Activated B cell treated with CpG ODN at 0.5 μM for 24 hours (primary cell): ENCODE results near the gene SOCS2. TPM values are rescaled to one million over a fixed set of nuclear protein-coding genes. Genes with fewer than 3 reads are reported as not detected.
A peak's percentile ranks its signal among the peaks of the same experiment; 100 is the strongest.

Source experiments
- ATAC-seq: fragments of 200-7000 bp; cut with Tn5 transposase; one replicate; pipeline ENCODE4 v1.10.0; 2021; ENCODE audit warnings: low read depth, mild to moderate bottlenecking, moderate library complexity
- CTCF ChIA-PET: fragments of 350-600 bp; sonication (Branson Sonifier 250); formaldehyde crosslinking; loops from one replicate; lab custom pipeline; 2021; ENCODE audit warnings: antibody characterized with exemption; lab: Charles Lee
- POLR2A ChIA-PET: fragments of 350-600 bp; sonication (Branson Sonifier 250); formaldehyde crosslinking; loops from one replicate; lab custom pipeline; 2021; ENCODE audit warnings: antibody characterized with exemption; lab: Charles Lee
- DNase-seq: peaks from one replicate; pipeline ENCODE4 v3.0.0; 2022
- H3K27ac Mint-ChIP-seq: one replicate; pipeline ENCODE4 v1.8.0; 2020; ENCODE audit warnings: mixed read lengths
- H3K27me3 Mint-ChIP-seq: one replicate; pipeline ENCODE4 v1.8.0; 2021; ENCODE audit warnings: mixed read lengths
- H3K36me3 Mint-ChIP-seq: one replicate; pipeline ENCODE4 v1.8.0; 2021; ENCODE audit warnings: low read depth, mixed read lengths
- H3K4me1 Mint-ChIP-seq: one replicate; pipeline ENCODE4 v1.8.0; 2021; ENCODE audit warnings: mixed read lengths
- H3K4me3 Mint-ChIP-seq: one replicate; pipeline ENCODE4 v1.8.0; 2020; ENCODE audit warnings: mild to moderate bottlenecking, mixed read lengths
- H3K9me3 Mint-ChIP-seq: one replicate; pipeline ENCODE4 v1.8.0; 2020; ENCODE audit warnings: mixed read lengths
- CTCF ChIP-seq: fragments of 200-600 bp; IDR thresholded peaks from one replicate; pipeline ENCODE4 v1.8.0; 2022; ENCODE audit warnings: antibody characterized with exemption, mild to moderate bottlenecking
- intact Hi-C: fragments of 100-400 bp; cut with micrococcal nuclease; formaldehyde crosslinking; loops from one replicate; pipeline ENCODE4 v1.15.1; 2024
- total RNA-seq: library from RNA; stranded (reverse); gene quantifications from 2 replicates; pipeline ENCODE4 v1.2.3, GENCODE V29; 2022

The SOCS2 gene
- total RNA-seq, 1 donor from 2014 or later: 2.8 TPM

DNA sequence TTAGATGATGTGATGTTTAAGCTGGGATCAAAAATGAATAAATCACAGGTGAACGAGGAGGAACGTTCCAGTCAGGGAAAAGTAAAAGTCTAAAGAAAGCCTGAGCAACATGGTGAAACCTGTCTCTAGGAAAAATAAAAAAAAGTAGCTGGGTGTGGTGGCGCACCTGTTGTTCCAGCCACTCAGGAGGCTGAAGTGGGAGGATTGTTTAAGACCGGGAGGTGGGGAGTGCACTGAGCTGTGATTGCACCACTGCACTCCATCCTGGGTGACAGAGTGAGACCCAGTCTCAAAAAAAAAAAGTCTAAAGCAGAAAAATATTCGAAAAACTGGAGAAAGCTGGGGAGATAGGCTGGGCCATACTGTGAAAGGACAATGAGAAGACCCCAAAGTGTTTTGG, 39.2 kb upstream of the SOCS2 start:
- CTCF ChIA-PET: interaction anchor here (1.8 kb wide), 1 partner anchor 569 kb away, joined by 5 read pairs; no protein-coding TSS in a partner anchor
- TF ChIP-seq CTCF: no peak
- Mint-ChIP-seq H3K36me3 (no peaks in the 10 kb centered on the region), H3K4me3 (no peak overlapping the region), H3K27me3 (peaks cover 2% of the 10 kb centered on the region), H3K27ac (no peak overlapping the region), H3K4me1 (peaks cover 21% of the 10 kb centered on the region), H3K9me3 (peaks cover 2% of the 10 kb centered on the region)
- DNase-seq (no peak), ATAC-seq (no peak)
- intact Hi-C loops: no loop called here
- POLR2A ChIA-PET: no interaction called here

- Mint-ChIP-seq H3K27me3 (no peaks in the 10 kb centered on the region), H3K4me3 (no peak overlapping the region), H3K27ac (no peak overlapping the region), H3K4me1 (peaks cover 19% of the 10 kb centered on the region), H3K9me3 (peaks cover 2% of the 10 kb centered on the region), H3K36me3 (no peaks in the 10 kb centered on the region)
- ChIA-PET POLR2A (no interaction called here), CTCF (interaction anchor here (0.7 to 1.1 kb wide), 2 partner anchors 9 to 566 kb away, joined by 3 read pairs; no protein-coding TSS in a partner anchor)
- no peak for ATAC-seq
- TF ChIP-seq CTCF: no peak
- intact Hi-C loops: no loop called here
- DNase-seq: no peak
Observed at GRCh38 chr12:93536111-93536765, 36.2 kb upstream of the SOCS2 start.

DNA sequence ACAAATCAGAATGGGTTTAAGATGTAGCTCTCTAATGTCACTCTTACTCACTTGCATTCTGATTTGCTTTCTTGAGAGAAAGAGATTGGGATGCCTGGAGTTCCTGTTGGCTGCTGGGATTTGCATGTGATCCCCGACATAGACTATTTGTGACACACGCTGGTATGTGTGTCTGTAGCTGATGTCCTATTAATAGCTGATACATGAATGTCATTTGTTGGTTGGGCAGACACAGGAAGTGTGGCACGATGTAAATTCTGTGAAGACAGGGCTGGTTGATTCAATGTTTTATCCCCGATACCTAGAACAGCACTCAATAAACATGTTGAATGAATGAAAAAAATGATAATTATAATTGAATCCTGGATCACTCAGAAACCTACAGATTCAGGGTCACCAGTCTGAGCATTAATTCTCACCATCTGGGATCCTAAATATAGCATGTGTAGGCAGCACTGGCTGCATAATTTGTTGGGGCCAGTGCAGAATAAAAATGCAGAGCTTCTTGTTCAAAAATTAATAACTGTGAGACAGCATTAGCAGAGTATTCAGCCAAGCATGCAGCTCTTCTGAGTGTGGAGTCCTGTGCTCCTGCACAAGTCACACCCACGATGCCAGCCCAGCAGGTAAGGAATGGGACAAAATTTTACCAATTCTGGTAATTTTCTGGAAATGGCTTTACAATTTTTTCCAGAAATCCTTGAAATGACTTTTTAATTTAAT, 35.5 kb upstream of the SOCS2 start:
- ChIA-PET POLR2A (no interaction called here), CTCF (interaction anchor here (0.7 to 1.1 kb wide), 2 partner anchors 9 to 565 kb away, joined by 3 read pairs; no protein-coding TSS in a partner anchor)
- Mint-ChIP-seq H3K27me3 (no peaks in the 10 kb centered on the region), H3K4me3 (peak overlapping the region; percentile 16), H3K9me3 (peaks cover 2% of the 10 kb centered on the region), H3K36me3 (no peaks in the 10 kb centered on the region), H3K4me1 (peaks cover 19% of the 10 kb centered on the region), H3K27ac (no peak overlapping the region)
- intact Hi-C loops: no loop called here
- ATAC-seq (peak; percentile 69), DNase-seq (no peak)
- TF ChIP-seq CTCF: no peak

DNA sequence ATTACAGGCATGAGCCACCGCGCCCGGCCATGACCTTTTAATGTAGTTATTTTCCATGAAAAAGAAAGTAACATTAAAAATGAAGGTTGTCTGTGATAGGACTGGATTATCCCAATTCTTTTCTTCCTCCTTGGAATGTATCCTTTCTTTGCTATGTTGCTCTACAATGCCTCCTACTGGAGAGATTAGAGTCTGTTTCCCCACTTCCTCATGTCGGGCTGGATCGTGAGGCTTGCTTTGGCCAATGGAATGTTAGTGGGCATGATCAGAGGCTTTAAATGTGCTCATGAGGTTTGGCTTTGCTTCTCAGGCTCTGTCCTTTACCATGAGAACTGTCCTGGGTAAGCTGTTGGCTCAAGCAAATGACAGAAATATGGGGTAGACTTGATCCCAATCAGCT, 34.7 kb upstream of the SOCS2 start:
- ChIA-PET POLR2A (no interaction called here), CTCF (interaction anchor here (0.8 kb wide), 1 partner anchor 564 kb away, joined by 3 read pairs; no protein-coding TSS in a partner anchor)
- no peaks in the 10 kb centered on the region for H3K27me3 Mint-ChIP-seq
- H3K4me1 Mint-ChIP-seq: peaks cover 18% of the 10 kb centered on the region
- H3K9me3 Mint-ChIP-seq: no peaks in the 10 kb centered on the region
- DNase-seq: no peak
- no peak for ATAC-seq
- no peak overlapping the region for H3K4me3 Mint-ChIP-seq
- intact Hi-C loops: no loop called here
- H3K36me3 Mint-ChIP-seq: no peaks in the 10 kb centered on the region
- no peak for TF ChIP-seq CTCF
- H3K27ac Mint-ChIP-seq: no peak overlapping the region

DNA sequence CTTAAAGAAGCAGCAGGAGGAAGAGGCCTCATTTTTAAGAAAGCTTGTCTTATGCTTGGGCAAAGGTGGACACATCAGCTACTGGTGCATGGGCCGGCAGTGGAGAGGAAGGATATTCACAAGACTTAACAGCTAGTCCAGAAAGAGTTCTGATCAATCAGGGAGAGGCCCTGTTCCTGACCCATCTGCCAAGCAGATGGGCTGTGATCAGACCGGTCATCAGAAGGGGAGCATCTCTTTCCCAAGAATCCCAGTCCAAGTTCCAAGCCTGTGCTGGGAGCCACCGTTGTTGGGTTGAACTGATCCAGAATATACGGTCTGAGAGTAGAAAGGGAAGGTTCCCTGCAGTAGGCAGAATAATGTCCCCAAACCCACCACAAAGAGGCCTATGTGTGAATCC, 32.7 kb upstream of the SOCS2 start:
- no peak for TF ChIP-seq CTCF
- H3K9me3 Mint-ChIP-seq: no peaks in the 10 kb centered on the region
- H3K27ac Mint-ChIP-seq: no peak overlapping the region
- H3K27me3 Mint-ChIP-seq: no peaks in the 10 kb centered on the region
- DNase-seq: no peak
- H3K4me3 Mint-ChIP-seq: no peak overlapping the region
- intact Hi-C loops: no loop called here
- ChIA-PET POLR2A (no interaction called here), CTCF (no interaction called here)
- no peaks in the 10 kb centered on the region for H3K36me3 Mint-ChIP-seq
- H3K4me1 Mint-ChIP-seq: peaks cover 18% of the 10 kb centered on the region
- no peak for ATAC-seq
